H54 (cell line): ENCODE measurements around the gene AMOTL1.
"Not testable (repeated sequence)": the region's sequence is repeated elsewhere in the genome, so short reads cannot be mapped to it uniquely, and the experiment has no call there.

Experiments used
- DNase-seq: peaks from one replicate; pipeline ENCODE4 v3.0.0; 2011; ENCODE audit warnings: low spot score, mixed read lengths; ENCODE audit not compliant: insufficient read length
- FAIRE-seq: peaks from 3 replicates; lab custom pipeline; 2011; peaks lifted over from hg19 to GRCh38; lab: Jason Lieb, UNC
- POLR2A ChIP-seq: IDR thresholded peaks from 2 replicates; pipeline ENCODE4 v1.6.1; 2011; ENCODE audit warnings: low read depth, mild to moderate bottlenecking, low read length

AMOTL1 gene

DNA sequence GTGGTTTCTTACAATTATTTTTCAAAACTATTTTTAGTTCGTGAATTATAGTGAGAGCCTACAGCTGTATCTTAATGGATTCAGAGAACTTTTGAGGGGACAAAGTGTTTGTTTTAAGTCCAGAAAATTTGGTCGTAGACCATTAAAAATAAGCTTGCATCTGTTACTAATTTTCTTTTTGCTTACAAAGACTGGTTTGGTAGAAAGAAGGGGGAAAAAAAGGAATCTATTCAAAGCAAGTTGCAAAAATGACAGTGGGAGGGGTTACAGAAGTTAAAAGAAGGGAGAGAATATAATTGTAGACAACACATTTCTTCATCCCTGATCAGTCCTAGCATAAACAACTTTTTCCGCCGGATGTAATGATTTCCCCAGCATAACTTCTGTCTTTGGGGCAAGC, 72.1 kb downstream of the AMOTL1 start:
- no peak for TF ChIP-seq POLR2A
- DNase-seq (no peak), FAIRE-seq (no peak)

DNA sequence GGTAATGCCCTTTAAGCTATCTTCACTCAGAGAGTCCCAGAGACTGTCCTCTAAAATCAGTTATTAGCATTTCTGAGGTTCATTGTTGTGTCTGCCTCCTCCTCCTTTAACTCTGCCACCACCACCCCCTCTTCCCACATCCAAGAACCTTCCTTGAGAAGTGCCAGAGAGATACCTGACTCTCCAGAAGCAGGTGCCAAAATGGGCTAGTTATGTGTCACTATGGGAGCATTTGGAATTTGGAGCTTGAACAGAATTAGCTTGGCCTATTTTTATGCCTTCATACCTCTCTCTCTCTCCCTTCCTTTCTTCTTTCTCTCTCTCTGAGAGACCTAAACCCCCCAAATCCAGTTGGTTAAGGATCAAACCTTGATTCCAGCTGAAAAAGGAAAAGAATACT, 75.9 kb downstream of the AMOTL1 start:
- FAIRE-seq = no peak
- no peak for DNase-seq
- TF ChIP-seq POLR2A = no peak

DNA sequence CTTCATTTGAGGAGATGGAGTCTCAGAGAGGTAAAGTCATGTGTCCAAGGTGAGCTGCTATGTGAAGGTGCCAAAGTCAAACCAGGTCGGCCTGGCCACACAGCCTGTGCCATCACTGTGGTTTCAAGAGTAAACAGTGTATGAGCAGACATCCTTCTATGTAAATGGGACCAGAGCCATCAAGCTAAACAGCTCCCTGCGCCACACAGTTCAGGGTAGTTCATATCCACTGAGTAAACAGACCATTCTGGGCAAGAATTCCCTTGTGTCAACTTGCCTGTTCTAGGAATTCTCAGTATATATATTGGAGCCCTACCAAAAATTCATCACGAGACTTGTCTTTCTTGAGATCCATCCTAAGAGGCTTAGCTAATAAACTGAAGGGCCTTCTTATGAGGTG, 77.5 kb downstream of the AMOTL1 start:
- DNase-seq (no peak), FAIRE-seq (no peak)
- TF ChIP-seq POLR2A = no peak

DNA sequence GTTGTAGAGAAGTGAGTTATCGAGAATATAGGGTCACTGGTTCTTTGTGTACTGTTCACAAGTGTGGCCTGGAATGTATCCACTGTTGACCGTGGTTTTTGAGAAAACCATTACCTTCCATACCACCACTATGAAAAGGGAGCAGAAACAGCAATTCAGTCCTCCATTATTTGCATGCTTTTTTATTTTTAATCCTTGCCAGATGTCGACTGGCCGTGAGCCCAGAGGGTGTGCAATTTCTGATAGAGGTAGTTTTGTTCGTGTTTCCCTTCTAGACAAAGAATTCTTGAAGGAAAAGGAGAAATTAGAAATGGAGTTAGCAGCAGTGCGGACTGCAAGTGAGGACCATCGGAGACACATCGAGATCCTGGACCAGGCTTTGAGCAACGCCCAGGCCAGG, 81.7 kb downstream of the AMOTL1 start:
- no peak for FAIRE-seq
- DNase-seq = no peak
- no peak for TF ChIP-seq POLR2A

DNA sequence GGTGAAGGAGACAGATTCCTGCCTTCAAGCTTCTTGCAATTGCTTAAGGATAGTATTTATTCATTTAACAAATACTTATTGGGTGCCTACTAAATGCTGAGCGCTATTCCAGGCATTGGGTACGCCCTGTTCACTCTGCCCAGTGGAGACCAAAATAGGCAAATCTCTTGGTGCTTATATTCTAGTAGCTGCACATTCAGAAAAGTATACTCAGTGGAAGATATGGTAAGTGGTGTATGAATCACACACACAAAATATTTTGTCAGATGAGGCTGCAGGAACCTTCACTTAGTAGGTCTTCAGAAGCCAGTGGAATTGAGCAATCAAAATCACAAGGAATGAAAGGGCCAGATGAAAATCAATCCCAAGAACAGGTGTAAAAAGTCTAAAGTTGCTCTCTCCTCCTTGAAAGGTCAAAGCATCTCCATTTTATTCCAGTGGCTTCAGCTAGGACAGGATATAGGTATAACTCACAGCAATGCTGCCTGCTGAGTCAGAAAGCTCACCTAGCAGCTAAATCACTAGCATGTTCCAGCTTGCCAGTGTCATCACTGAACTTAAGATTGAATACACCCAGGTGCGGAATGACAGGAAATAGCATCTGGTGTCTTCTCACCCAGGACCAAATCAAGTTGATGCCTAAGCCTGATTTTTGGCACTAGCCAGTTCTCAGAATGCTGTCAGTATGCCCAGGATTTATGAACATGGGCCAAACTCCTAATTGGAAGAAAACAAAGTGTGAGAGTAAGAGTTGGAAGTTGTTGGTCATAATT, 83.9 kb downstream of the AMOTL1 start:
- DNase-seq (no peak), FAIRE-seq (no peak)
- TF ChIP-seq POLR2A = no peak

DNA sequence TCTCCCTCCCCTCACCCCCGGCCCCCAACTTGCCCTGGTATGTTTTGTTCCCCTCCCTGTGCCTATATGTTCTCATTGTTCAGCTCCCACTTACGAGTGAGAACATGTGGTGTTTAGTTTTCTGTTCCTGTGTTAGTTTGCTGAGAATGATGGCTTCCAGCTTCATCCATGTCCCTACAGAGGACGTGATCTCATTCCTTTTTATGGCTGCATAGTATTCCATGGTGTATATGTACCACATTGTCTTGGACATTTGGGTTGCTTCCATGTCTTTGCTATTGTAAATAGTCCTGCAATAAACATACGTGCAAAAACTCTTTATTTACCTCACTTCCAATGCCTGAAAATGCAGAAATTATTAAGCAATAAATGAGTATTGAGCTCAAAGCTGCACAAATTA, 85.1 kb downstream of the AMOTL1 start:
- not testable (repeated sequence) for FAIRE-seq, DNase-seq

DNA sequence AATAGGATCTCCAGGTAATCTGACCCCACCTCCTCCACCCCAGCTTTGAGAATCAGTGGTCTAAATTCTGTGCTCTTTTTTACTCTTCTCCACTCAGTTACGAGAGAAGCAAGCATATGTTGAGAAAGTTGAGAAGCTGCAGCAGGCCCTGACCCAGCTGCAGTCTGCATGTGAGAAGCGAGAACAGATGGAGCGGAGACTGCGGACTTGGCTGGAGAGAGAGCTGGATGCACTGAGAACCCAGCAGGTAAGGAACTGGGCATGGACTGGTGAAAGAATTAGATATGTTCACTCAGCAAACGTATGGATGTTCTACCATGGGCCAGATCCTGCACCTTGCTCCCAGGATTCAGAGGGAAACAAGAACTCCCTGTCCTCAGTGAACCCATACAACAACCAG, 85.7 kb downstream of the AMOTL1 start:
- TF ChIP-seq POLR2A = no peak
- no peak for FAIRE-seq

DNA sequence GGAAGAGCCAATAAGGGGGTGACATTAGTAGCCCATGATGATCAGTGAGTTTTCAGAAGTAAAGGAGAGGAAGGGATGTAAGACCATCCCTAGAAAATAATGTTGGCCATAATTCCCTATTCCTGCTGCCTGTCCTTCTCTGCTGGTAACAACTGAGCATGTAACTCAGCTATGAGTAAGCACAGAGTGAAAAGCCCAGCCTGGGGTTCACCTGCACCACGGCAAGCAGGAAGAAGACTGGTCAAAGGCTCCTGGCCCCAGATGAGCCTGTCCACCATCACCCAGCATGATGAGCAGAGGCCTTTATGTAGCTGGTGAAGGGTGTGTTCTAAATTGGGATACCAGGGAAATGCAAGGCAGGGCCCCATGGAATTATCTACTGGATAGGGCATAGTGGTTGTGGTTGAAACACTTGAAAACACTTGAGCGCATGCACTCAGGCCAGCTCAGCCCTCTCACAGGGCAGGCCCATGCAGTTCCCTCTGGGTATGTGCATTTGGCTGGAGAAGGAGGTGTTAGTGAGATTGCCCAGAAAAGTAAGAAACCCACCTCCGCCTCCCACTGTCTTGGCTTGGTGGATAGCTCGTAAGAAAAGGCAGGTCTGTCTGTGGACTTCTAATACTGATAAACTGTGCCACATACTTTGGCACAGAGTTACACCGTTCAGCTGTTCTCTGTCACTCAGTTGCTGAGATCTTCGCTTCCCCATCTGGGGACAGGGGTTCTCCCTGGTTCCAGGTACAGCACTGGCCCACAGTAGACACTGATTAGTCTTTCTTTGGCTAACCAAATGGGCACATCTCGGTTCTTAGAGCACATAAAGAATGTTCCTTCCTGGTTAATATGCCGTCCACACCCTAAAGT, 86.8 kb downstream of the AMOTL1 start:
- FAIRE-seq (no peak), DNase-seq (no peak)
- TF ChIP-seq POLR2A = no peak

More for the DNA sequence above, 85.7 kb downstream of the AMOTL1 start:
- DNase-seq = no peak

DNA sequence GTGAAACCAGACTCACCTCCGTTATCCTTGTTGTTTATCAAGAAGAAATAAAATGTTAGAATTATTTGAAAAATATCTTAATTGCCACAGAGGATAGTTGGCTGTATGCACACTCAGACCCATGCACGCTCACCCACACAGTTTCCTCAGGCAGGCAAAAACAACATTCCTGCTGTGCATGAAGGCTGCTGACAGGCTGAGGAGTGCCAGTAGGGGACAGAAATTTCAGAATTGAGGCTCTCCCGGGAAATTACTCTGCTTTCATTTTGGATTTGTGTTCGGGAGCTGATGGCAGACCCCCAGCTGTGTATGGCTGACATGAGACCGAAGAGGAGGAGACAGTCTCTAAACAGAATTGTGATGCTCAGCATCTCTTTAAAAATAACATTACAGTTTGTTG, 87.5 kb downstream of the AMOTL1 start:
- no peak for FAIRE-seq
- DNase-seq = no peak
- TF ChIP-seq POLR2A = no peak

DNA sequence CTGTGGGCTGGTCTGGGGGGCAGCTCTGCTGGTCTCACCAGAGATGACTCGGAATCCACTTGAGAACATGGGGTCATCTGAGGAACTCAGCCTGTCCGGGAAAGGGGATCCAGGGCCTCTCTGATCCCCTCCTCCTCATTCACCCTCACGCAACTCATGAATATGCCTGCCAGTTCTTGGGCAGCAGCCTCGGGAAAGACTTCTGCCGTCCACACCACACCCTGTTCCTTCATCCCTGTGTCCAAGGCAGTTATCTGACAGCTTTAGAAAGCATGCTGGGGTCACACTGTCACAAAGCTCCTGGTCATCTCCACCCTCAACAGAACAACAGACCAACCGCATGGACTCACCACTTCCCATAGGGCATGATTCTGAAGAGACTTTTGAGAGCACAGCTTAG, 88.3 kb downstream of the AMOTL1 start:
- DNase-seq = no peak
- no peak for TF ChIP-seq POLR2A
- no peak for FAIRE-seq

DNA sequence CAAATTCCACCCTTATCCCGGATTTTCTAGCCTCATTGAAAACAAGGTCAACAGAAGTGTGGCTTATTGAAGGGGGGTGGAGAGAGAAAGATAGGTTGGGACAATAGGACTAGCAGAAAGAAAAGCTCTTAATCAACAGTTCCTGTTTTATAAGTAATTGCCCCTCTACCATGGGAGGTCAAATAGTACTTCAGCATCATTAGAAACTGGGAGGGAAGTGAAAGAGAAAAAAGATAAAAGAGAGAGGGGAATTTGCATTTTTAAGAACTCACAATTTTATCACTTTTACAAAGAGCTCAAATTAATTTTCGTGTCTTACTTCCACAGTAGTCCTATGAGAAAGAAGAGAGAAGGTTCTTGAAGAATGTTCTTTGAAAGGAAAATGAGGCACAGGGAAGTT, 89.2 kb downstream of the AMOTL1 start:
- TF ChIP-seq POLR2A = no peak
- DNase-seq = no peak
- FAIRE-seq = no peak

DNA sequence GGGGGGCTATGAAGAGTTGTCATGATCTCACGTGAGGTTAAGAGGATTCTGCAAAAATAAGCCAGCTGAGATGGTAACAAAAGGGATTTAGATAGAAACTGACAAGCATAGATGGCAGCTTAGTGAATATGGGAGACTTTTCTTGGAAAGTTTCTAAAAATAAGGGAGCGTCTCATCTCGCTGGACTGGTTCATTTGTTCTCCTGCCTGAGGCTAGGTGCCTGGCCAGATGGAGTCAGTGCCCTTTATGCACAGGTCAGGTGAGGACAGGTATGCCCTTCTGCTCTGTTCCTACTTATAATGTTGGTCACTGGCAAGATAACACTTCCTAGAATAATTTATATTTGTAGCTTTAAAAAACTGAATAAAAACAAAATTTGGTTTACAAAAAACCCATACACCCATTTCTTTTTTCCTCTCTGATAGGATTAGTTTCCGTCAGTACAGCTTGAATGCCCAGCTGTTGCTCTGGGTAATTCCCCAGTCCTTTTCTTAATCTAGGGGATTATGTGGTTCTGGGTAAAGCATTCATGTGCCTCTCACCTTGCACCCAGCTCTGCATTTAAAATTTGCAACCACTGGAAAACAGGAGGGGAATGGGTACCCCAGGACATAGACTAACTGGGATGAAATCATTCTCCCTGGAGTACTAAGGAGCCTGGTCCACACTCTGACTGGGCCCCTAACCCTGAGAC, 90.0 kb downstream of the AMOTL1 start:
- no peak for FAIRE-seq
- no peak for DNase-seq
- TF ChIP-seq POLR2A = no peak

DNA sequence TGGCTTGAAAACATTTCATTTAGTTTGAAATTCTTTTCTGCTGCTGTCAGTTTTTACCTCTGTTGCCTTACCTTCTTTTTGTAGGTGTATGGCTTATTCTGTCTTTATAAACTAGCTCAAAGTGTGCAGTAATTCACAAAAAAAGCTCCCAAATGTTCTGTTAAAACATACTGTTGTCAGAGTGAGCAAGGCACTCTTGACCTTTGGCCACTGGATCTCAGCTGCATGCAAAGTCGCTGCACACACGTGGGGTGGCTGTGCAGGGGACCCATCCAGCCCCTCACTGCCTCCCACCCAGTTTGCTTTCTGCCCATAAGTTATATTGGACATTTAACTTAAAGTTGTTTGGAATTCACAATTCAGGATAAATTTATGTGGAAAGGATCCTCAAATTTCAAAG, 92.2 kb downstream of the AMOTL1 start:
- DNase-seq (no peak), FAIRE-seq (no peak)
- TF ChIP-seq POLR2A = no peak

DNA sequence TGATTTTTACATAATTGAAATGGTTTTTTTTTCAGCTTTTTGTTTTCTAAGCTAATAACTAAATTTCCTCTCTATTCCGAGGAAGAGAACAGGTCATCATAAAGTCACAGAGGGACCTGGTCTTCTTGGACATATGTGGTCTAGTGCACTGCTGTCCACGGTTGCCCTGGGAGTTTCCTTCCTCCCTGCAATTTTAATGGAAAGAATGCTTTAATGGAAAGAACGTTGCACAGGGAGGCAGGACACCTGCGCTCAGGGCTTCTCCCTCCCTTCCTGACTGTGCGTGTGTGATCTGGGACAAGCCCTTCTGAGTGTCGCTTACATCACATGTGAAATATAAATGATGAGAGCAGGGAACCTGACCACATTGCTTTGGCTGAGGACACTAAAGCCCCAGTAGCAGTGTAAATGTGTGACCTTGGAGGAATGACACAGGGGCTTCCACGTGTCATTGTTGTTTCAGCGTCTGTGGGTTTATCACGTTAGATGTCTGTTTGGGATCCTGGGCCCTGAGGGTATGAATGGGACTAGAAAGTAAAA, 93.2 kb downstream of the AMOTL1 start:
- TF ChIP-seq POLR2A = no peak
- no peak for DNase-seq
- no peak for FAIRE-seq
